Activated CD4-positive, alpha-beta T cell treated with anti-CD3 and anti-CD28 coated beads for 36 hours (primary cell): Measurements from ENCODE around the gene ABCF1. TPM values are rescaled to one million over a fixed set of nuclear protein-coding genes. Genes with fewer than 3 reads are reported as not detected.

ENCODE experiments used
- ATAC-seq: fragments of 200-7000 bp; cut with Tn5 transposase; one replicate; pipeline ENCODE4 v1.10.0; 2021; ENCODE audit warnings: mild to moderate bottlenecking, moderate library complexity
- CTCF ChIA-PET: fragments of 350-600 bp; sonication (Branson Sonifier 250); formaldehyde crosslinking; loops from one replicate; lab custom pipeline; 2021; ENCODE audit warnings: antibody characterized with exemption; lab: Charles Lee
- POLR2A ChIA-PET: fragments of 350-600 bp; sonication (Branson Sonifier 250); formaldehyde crosslinking; loops from one replicate; lab custom pipeline; 2021; ENCODE audit warnings: antibody characterized with exemption, inconsistent platforms; lab: Charles Lee
- DNase-seq: peaks from one replicate; pipeline ENCODE4 v3.0.0-alpha.2; 2020
- H3K27ac Mint-ChIP-seq: one replicate; pipeline ENCODE4 v1.8.0; 2021; ENCODE audit warnings: mixed read lengths
- H3K27me3 Mint-ChIP-seq: one replicate; pipeline ENCODE4 v1.8.0; 2021; ENCODE audit warnings: mixed read lengths
- H3K36me3 Mint-ChIP-seq: one replicate; pipeline ENCODE4 v1.8.0; 2021; ENCODE audit warnings: low read depth, mixed read lengths
- H3K4me1 Mint-ChIP-seq: one replicate; pipeline ENCODE4 v1.8.0; 2021; ENCODE audit warnings: mixed read lengths
- H3K4me3 Mint-ChIP-seq: one replicate; pipeline ENCODE4 v1.8.0; 2021; ENCODE audit warnings: mild to moderate bottlenecking, moderate library complexity, mixed read lengths
- H3K9me3 Mint-ChIP-seq: one replicate; pipeline ENCODE4 v1.8.0; 2021; ENCODE audit warnings: low read depth, mixed read lengths
- intact Hi-C, 2 experiments: fragments of 100-400 bp; cut with DNase I in 1 of 2; cut with micrococcal nuclease in 1 of 2; formaldehyde crosslinking; loops; one replicate each; pipeline versions ENCODE4 v1.14.2 to v1.15.1; 2022 to 2024; cut with DNase I, micrococcal nuclease
- total RNA-seq, 2 experiments: library from RNA; stranded (reverse); gene quantifications; one replicate each; pipeline ENCODE4 v1.2.3, GENCODE V29; 2021

ABCF1 gene
- total RNA-seq, 2 experiments from 2014 or later = 100.0 to 105 TPM

DNA sequence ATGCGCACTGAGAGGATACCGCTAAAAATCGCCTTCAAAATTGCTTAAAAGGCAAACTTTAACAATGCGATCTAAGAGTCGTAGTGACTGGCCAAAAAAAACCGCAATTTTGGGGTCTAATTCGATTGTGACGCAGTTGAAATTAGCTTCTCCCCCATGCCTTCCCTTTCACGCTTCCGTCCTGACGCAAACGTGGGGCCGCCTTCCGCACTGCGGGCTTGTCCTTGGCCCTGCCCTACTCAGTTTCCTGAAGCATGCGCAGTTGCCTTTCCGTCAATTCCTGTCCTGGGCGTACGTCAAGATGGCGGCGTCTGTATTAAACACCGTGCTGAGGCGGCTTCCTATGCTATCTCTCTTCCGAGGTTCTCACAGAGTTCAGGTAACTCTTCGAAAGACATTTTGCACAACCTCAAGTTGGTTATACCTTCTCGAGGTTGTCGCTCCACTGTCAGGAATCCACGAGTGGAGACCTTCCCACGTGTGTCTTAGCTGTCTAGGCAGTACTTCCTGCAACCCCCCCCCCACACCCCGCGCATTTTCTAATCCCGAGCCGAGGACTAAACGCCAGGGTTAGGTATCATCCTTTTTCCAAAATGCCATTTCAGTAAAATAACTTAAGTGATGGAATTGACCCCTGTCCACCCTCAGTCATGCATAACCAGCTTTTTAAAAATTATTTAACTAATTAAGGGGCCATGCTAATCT, 46.5 kb downstream of the ABCF1 start, which contains the start of gene MRPS18B:
Gene MRPS18B (plus strand): TSS at position 276 of the 705 bp plus-strand sequence. CDS start 26 bp downstream, at position 302.
- peak within 1 kb of the TSS; percentile 98 for H3K27ac Mint-ChIP-seq
- intact Hi-C loops = loop anchor here (1.0 to 10.0 kb wide), 24 partner anchors 9 to 1047 kb away; partner anchors contain the start of genes ABCF1 (in 2 of the 2), C6orf136 (in 2 of the 2), GNL1 (in 2 of the 2) and MDC1 (in 2 of the 2)
- DNase-seq = peak; percentile 98
- ChIA-PET POLR2A (interaction anchor here (0.6 to 1.7 kb wide), 12 partner anchors 9 to 390 kb away, joined by 3 to 6 read pairs (median 4); partner anchors contain the start of genes ABCF1, ATAT1, DHX16 and MDC1), CTCF (interaction anchor here (0.5 to 2.4 kb wide), 14 partner anchors 12 to 211 kb away, joined by 3 to 11 read pairs (median 4); partner anchors contain the start of genes C6orf136, DHX16 and PRR3)
- H3K4me3 Mint-ChIP-seq = peak within 1 kb of the TSS; percentile 97
- peaks cover 75% of the 10 kb centered on the region for H3K36me3 Mint-ChIP-seq
- H3K4me1 Mint-ChIP-seq = peaks cover 35% of the 10 kb centered on the region
- H3K27me3 Mint-ChIP-seq = no peaks in the 10 kb centered on the region
- H3K9me3 Mint-ChIP-seq = no peaks in the 10 kb centered on the region
- ATAC-seq = peak; percentile 81

DNA sequence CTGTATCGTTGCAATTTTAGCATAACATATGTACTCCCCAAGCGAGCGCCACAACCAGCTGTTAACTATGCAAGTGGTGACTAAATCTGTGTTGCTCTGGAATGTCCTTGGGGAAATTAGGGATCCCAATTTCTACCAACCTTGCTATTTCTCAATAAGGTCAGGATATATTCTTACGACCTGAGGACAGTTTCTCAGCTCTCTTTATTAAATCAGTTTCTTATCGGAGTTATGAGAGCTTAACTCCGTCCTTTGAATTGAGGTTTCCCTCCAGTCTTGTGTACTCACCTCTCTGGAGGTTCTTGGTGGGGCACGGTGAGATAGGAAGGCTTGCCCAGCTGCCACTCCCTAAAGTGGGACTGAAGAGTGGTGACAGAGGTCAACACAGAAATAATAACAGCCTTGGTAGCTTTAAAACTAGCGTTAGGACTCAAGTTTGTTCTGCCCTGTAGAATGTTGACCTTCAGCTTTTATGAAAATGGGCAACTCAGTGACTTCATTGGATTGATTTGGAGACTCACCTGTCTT, 47.1 kb downstream of the ABCF1 start:
- H3K4me1 Mint-ChIP-seq = peaks cover 29% of the 10 kb centered on the region
- POLR2A ChIA-PET = interaction anchor here (0.6 to 1.7 kb wide), 7 partner anchors 8 to 390 kb away, joined by 3 to 6 read pairs (median 3); partner anchors contain the start of genes ABCF1, ATAT1 and DHX16

DNA sequence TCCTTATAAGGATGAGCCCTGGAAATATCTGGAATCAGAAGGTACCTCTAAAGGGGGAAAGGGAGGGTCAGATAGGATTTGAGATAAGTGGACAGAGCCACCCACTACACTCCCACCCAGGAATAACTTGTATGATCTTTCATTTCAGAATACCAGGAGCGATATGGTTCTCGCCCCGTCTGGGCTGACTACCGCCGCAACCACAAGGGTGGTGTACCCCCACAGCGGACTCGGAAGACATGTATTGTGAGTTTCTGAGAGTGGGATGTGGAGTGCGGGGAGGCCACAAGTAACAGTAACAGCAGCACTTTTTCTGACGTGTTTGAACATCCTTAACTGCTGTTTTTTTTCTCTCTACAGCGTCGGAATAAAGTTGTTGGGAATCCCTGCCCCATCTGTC, 48.3 kb downstream of the ABCF1 start:
- peaks cover 69% of the 10 kb centered on the region for H3K36me3 Mint-ChIP-seq
- intact Hi-C loops = loop anchor here (5.0 to 10.0 kb wide), 6 partner anchors 193 to 1045 kb away; partner anchors contain the start of genes ATP6V1G2 (in 1 of the 2), C6orf47 (in 1 of the 2), CSNK2B (in 1 of the 2) and DDX39B (in 1 of the 2)
- no peak for ATAC-seq
- no peaks in the 10 kb centered on the region for H3K27me3 Mint-ChIP-seq
- peaks cover 18% of the 10 kb centered on the region for H3K4me1 Mint-ChIP-seq
- H3K9me3 Mint-ChIP-seq = no peaks in the 10 kb centered on the region
- H3K27ac Mint-ChIP-seq = peak overlapping the region; percentile 98
- ChIA-PET CTCF (interaction anchor here (1.3 to 2.4 kb wide), 3 partner anchors 22 to 104 kb away, joined by 4 to 11 read pairs (median 5); no protein-coding TSS in a partner anchor), POLR2A (interaction anchor here (0.6 kb wide), 1 partner anchor 109 kb away, joined by 3 read pairs; no protein-coding TSS in a partner anchor)
- no peak for DNase-seq
- H3K4me3 Mint-ChIP-seq = peak overlapping the region; percentile 97

More for the DNA sequence above, 47.1 kb downstream of the ABCF1 start:
- intact Hi-C loops = loop anchor here (5.0 to 10.0 kb wide), 6 partner anchors 194 to 1046 kb away; partner anchors contain the start of genes ATP6V1G2 (in 1 of the 2), C6orf47 (in 1 of the 2), CSNK2B (in 1 of the 2) and DDX39B (in 1 of the 2)
- Mint-ChIP-seq H3K27me3 (no peaks in the 10 kb centered on the region), H3K27ac (peak overlapping the region; percentile 98), H3K36me3 (peaks cover 73% of the 10 kb centered on the region), H3K9me3 (no peaks in the 10 kb centered on the region), H3K4me3 (peak overlapping the region; percentile 97)
- ATAC-seq (no peak), DNase-seq (no peak)
- CTCF ChIA-PET = interaction anchor here (0.6 to 2.4 kb wide), 13 partner anchors 11 to 135 kb away, joined by 3 to 11 read pairs (median 4); partner anchors contain the start of genes C6orf136, DHX16 and PRR3

DNA sequence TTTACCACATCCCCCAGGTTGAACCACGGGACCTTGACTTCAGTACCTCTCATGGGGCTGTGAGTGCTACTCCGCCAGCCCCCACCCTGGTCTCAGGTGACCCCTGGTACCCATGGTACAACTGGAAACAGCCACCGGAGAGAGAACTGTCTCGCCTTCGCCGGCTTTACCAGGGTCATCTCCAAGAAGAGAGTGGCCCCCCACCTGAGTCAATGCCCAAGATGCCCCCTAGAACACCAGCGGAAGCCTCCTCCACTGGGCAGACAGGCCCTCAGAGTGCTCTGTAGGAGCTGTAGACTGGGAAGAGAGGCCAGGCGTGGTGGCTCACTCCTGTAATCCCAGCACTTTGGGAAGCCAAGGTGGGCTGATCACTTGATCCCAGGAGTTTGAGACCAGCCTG, 54.3 kb downstream of the ABCF1 start:
- no peak for ATAC-seq
- POLR2A ChIA-PET = no interaction called here
- H3K4me3 Mint-ChIP-seq = no peak overlapping the region
- H3K4me1 Mint-ChIP-seq = peaks cover 25% of the 10 kb centered on the region
- H3K9me3 Mint-ChIP-seq = no peaks in the 10 kb centered on the region
- no peaks in the 10 kb centered on the region for H3K27me3 Mint-ChIP-seq
- CTCF ChIA-PET = interaction anchor here (0.7 to 1.3 kb wide), 2 partner anchors 97 to 106 kb away, joined by 3 to 6 read pairs; no protein-coding TSS in a partner anchor
- DNase-seq = no peak
- H3K27ac Mint-ChIP-seq = no peak overlapping the region
- intact Hi-C loops = loop anchor here in 1 of 2 experiments (1.0 kb wide), 1 partner anchor 462 kb away; no protein-coding TSS in a partner anchor
- peaks cover 53% of the 10 kb centered on the region for H3K36me3 Mint-ChIP-seq

DNA sequence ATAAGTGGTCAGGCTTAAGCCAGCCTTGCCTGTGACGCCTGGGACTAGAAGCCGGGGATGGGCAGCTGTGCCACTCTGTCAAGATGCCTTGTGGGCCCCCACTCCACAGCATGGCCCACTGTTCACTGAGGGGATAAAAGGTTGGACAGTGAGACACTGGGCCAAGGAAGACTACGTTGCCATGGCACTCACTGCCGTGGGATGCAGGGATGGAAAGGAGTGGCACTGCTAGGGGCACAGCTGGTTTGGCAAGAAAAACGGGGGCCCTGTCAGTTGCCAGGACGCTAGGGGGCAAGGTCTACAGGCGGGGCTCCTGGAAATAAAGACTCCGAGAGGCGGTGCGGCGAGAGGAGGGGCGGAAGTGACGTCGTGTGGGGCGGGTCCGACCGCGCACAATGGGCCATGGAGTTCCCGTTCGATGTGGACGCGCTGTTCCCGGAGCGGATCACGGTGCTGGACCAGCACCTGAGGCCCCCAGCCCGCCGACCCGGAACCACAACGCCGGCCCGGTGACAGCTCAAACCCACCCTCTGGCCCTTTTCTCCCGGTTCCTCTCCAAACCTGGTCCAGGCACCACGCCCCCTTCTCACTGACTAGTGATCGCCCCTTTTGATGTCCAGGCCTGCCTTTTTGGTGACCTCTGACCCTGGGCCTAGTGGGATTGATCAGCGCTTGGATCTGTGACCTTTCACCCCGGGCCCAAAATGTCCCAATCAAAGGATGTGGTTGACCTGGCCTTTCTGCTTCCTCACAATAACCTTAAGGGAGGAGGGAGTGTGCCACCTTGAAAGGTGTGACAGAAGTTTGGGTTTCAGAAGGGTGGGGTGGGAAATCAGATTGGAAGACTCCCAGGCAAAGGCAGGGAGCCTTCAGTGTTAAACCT, 55.5 kb downstream of the ABCF1 start, which contains the start of gene ATAT1:
Gene ATAT1 (plus strand): TSS at position 391 of the 883 bp plus-strand sequence.
- DNase-seq (peak; percentile 91), ATAC-seq (peak; percentile 98)
- intact Hi-C loops = loop anchor here (1.0 to 2.0 kb wide), 5 partner anchors 9 to 104 kb away; partner anchors contain the start of genes DHX16 (in 2 of the 2), C6orf136 (in 1 of the 2), MRPS18B (in 1 of the 2) and PPP1R10 (in 1 of the 2)
- peak within 1 kb of the TSS; percentile 93 for H3K4me3 Mint-ChIP-seq
- CTCF ChIA-PET = interaction anchor here (1.3 kb wide), 2 partner anchors 45 to 96 kb away, joined by 6 to 8 read pairs; no protein-coding TSS in a partner anchor
- H3K4me1 Mint-ChIP-seq = peaks cover 21% of the 10 kb centered on the region
- no peaks in the 10 kb centered on the region for H3K27me3 Mint-ChIP-seq
- POLR2A ChIA-PET = interaction anchor here (0.7 to 0.8 kb wide), 3 partner anchors 9 to 55 kb away, joined by 3 to 6 read pairs (median 4); partner anchors contain the start of gene MRPS18B
- peak within 1 kb of the TSS; percentile 96 for H3K27ac Mint-ChIP-seq
- no peaks in the 10 kb centered on the region for H3K9me3 Mint-ChIP-seq
- peaks cover 52% of the 10 kb centered on the region for H3K36me3 Mint-ChIP-seq

GRCh38 chr6:30635834-30636233, 64.6 kb downstream of the ABCF1 start:
- H3K27ac Mint-ChIP-seq = no peak overlapping the region
- no peaks in the 10 kb centered on the region for H3K27me3 Mint-ChIP-seq
- H3K36me3 Mint-ChIP-seq = peaks cover 16% of the 10 kb centered on the region
- H3K4me3 Mint-ChIP-seq = no peak overlapping the region
- H3K9me3 Mint-ChIP-seq = no peaks in the 10 kb centered on the region
- intact Hi-C loops = no loop called here
- peaks cover under 1% of the 10 kb centered on the region for H3K4me1 Mint-ChIP-seq
- DNase-seq (no peak), ATAC-seq (no peak)
- ChIA-PET POLR2A (interaction anchor here (0.7 kb wide), 1 partner anchor 36 kb away, joined by 3 read pairs; no protein-coding TSS in a partner anchor), CTCF (interaction anchor here (0.5 to 0.7 kb wide), 2 partner anchors 12 to 38 kb away, joined by 3 to 4 read pairs; no protein-coding TSS in a partner anchor)

GRCh38 chr6:30640481-30640880, 69.2 kb downstream of the ABCF1 start:
- ChIA-PET CTCF (interaction anchor here (1.6 kb wide), 1 partner anchor 43 kb away, joined by 4 read pairs; no protein-coding TSS in a partner anchor), POLR2A (no interaction called here)
- H3K4me3 Mint-ChIP-seq = no peak overlapping the region
- ATAC-seq (peak; percentile 42), DNase-seq (no peak)
- intact Hi-C loops = no loop called here
- H3K9me3 Mint-ChIP-seq = no peaks in the 10 kb centered on the region
- peaks cover 6% of the 10 kb centered on the region for H3K36me3 Mint-ChIP-seq
- no peak overlapping the region for H3K27ac Mint-ChIP-seq
- H3K27me3 Mint-ChIP-seq = no peaks in the 10 kb centered on the region
- peaks cover 5% of the 10 kb centered on the region for H3K4me1 Mint-ChIP-seq

- peak overlapping the region; percentile 69 for H3K27ac Mint-ChIP-seq
- ATAC-seq (no peak), DNase-seq (no peak)
- intact Hi-C loops = no loop called here
- H3K4me3 Mint-ChIP-seq = no peak overlapping the region
- H3K27me3 Mint-ChIP-seq = no peaks in the 10 kb centered on the region
- peaks cover 12% of the 10 kb centered on the region for H3K36me3 Mint-ChIP-seq
- H3K9me3 Mint-ChIP-seq = no peaks in the 10 kb centered on the region
- CTCF ChIA-PET = interaction anchor here (0.6 to 1.6 kb wide), 5 partner anchors 28 to 261 kb away, joined by 3 to 4 read pairs (median 3); no protein-coding TSS in a partner anchor
- peaks cover 10% of the 10 kb centered on the region for H3K4me1 Mint-ChIP-seq
- POLR2A ChIA-PET = no interaction called here
Observed at GRCh38 chr6:30641048-30641447, 69.8 kb downstream of the ABCF1 start.
